Trophoblast cell (in vitro differentiated cells and primary cell): ENCODE data around the gene TMBIM4.

Source experiments
- DNase-seq, 2 donors: peaks; one replicate each; pipeline ENCODE4 v3.0.0-alpha.2; 2016
- H2AFZ ChIP-seq: 2 replicates; pipeline ENCODE4 v1.6.1; 2013; ENCODE audit warnings: low read length, moderate library complexity, mild to moderate bottlenecking; ENCODE audit not compliant: insufficient read depth, poor library complexity
- H2AK5ac ChIP-seq: 2 replicates; pipeline ENCODE4 v1.6.1; 2013; ENCODE audit warnings: mild to moderate bottlenecking, low read length
- H2BK120ac ChIP-seq: 2 replicates; pipeline ENCODE4 v1.6.1; 2013; ENCODE audit warnings: low read length, mild to moderate bottlenecking, moderate library complexity; ENCODE audit not compliant: insufficient read depth, poor library complexity
- H2BK12ac ChIP-seq: 2 replicates; pipeline ENCODE4 v1.6.1; 2013; ENCODE audit warnings: mild to moderate bottlenecking, low read length, moderate library complexity
- H2BK5ac ChIP-seq: 2 replicates; pipeline ENCODE4 v1.6.1; 2013; ENCODE audit warnings: low read length, low read depth, moderate library complexity, mild to moderate bottlenecking; ENCODE audit not compliant: poor library complexity
- H3K14ac ChIP-seq: 2 replicates; pipeline ENCODE4 v1.6.1; 2013; ENCODE audit warnings: mild to moderate bottlenecking, low read length
- H3K18ac ChIP-seq: 2 replicates; pipeline ENCODE4 v1.6.1; 2013; ENCODE audit warnings: mild to moderate bottlenecking, low read length
- H3K23ac ChIP-seq: 2 replicates; pipeline ENCODE4 v1.6.1; 2013; ENCODE audit warnings: low read length
- H3K27ac ChIP-seq: 2 replicates; pipeline ENCODE4 v1.5.1; 2013; ENCODE audit warnings: low read depth, mild to moderate bottlenecking, inconsistent platforms, low read length, moderate library complexity
- H3K27me3 ChIP-seq: 2 replicates; pipeline ENCODE4 v1.6.1; 2013; ENCODE audit warnings: inconsistent platforms, mild to moderate bottlenecking, low read length, moderate library complexity; ENCODE audit not compliant: insufficient read depth
- H3K36me3 ChIP-seq, 2 experiments: 1 replicate in 1 of 2; 2 replicates in 1 of 2; pipeline ENCODE4 v1.6.1; 2013; ENCODE audit warnings: low read length in 2 of 2, mild to moderate bottlenecking in 2 of 2, moderate library complexity in 1 of 2; ENCODE audit not compliant: insufficient read depth in 2 of 2, control insufficient read depth in 1 of 2
- H3K4ac ChIP-seq: 2 replicates; pipeline ENCODE4 v1.6.1; 2013; ENCODE audit warnings: low read depth, mild to moderate bottlenecking, low read length, moderate library complexity
- H3K4me1 ChIP-seq, 2 experiments: 1 replicate in 1 of 2; 2 replicates in 1 of 2; pipeline ENCODE4 v1.6.1; 2013; ENCODE audit warnings: low read length in 2 of 2, mild to moderate bottlenecking in 2 of 2, moderate library complexity in 1 of 2; ENCODE audit not compliant: insufficient read depth in 2 of 2, control insufficient read depth in 1 of 2
- H3K4me2 ChIP-seq: 2 replicates; pipeline ENCODE4 v1.6.1; 2013; ENCODE audit warnings: inconsistent platforms, mild to moderate bottlenecking, low read length, moderate library complexity
- H3K4me3 ChIP-seq: 2 replicates; pipeline ENCODE4 v1.5.1; 2013; ENCODE audit warnings: mild to moderate bottlenecking, low read depth, low read length, inconsistent platforms
- H3K79me1 ChIP-seq: one replicate; pipeline ENCODE4 v1.6.1; 2013; ENCODE audit warnings: low read length
- H3K79me2 ChIP-seq: 2 replicates; pipeline ENCODE4 v1.6.1; 2013; ENCODE audit warnings: low read length, mild to moderate bottlenecking; ENCODE audit not compliant: control insufficient read depth, insufficient read depth, poor library complexity
- H3K9ac ChIP-seq: 2 replicates; pipeline ENCODE4 v1.6.1; 2013; ENCODE audit warnings: mild to moderate bottlenecking, low read length
- H3K9me3 ChIP-seq: 2 replicates; pipeline ENCODE4 v1.6.1; 2013; ENCODE audit warnings: low read depth, mild to moderate bottlenecking, control low read depth, inconsistent platforms, low read length; ENCODE audit not compliant: insufficient read depth
- H4K12ac ChIP-seq: 2 replicates; pipeline ENCODE4 v1.6.1; 2013; ENCODE audit warnings: low read depth, mild to moderate bottlenecking, low read length, moderate library complexity
- H4K8ac ChIP-seq: 2 replicates; pipeline ENCODE4 v1.6.1; 2013; ENCODE audit warnings: low read depth, mild to moderate bottlenecking, low read length, moderate library complexity
- H4K91ac ChIP-seq: one replicate; pipeline ENCODE4 v1.6.1; 2013; ENCODE audit warnings: low read depth, mild to moderate bottlenecking, low read length, moderate library complexity
- WGBS: extraction: QIAGEN DNeasy Blood & Tissue Kit; methylation state at CpG from one replicate; pipeline ENCODE4 v1.1.7; 2013; ENCODE audit warnings: missing lambda C conversion rate; ENCODE audit not compliant: insufficient read length, insufficient coverage; ENCODE audit errors: extremely low coverage; 5-methylcytosine and 5-hydroxymethylcytosine counted together

The TMBIM4 gene

GRCh38 chr12:66127650-66128049 lies 42.1 kb downstream of the TMBIM4 start:
- H2AK5ac ChIP-seq, result no peak overlapping the region
- peaks cover 7% of the 10 kb centered on the region for H3K79me2 ChIP-seq
- no peaks in the 10 kb centered on the region for H3K9me3 ChIP-seq
- peaks cover 8% of the 10 kb centered on the region for H3K79me1 ChIP-seq
- H4K91ac ChIP-seq, result no peak overlapping the region
- H3K4me2 ChIP-seq, result no peak overlapping the region
- H3K27me3 ChIP-seq, result no peaks in the 10 kb centered on the region
- H3K4me1 ChIP-seq, result peaks cover 0 to 3% of the 10 kb centered on the region in 2 experiments
- WGBS, result no CpG with 5 or more reads among the region's 1 CpG
- H2BK5ac ChIP-seq, result no peak overlapping the region
- no peak overlapping the region for H3K4ac ChIP-seq
- H3K18ac ChIP-seq, result no peak overlapping the region
- no peak overlapping the region for H3K23ac ChIP-seq
- no peak overlapping the region for H3K14ac ChIP-seq
- H2BK120ac ChIP-seq, result no peak overlapping the region
- no peak overlapping the region for H4K8ac ChIP-seq
- H2AFZ ChIP-seq, result no peak overlapping the region
- no peak for DNase-seq
- peaks cover 9 to 14% of the 10 kb centered on the region in 2 experiments for H3K36me3 ChIP-seq
- no peak overlapping the region for H4K12ac ChIP-seq
- no peak overlapping the region for H3K4me3 ChIP-seq
- H3K27ac ChIP-seq, result no peak overlapping the region
- H3K9ac ChIP-seq, result no peak overlapping the region
- no peak overlapping the region for H2BK12ac ChIP-seq

GRCh38 chr12:66120477-66120876 lies 49.3 kb downstream of the TMBIM4 start:
- Histone ChIP-seq H3K18ac (no peak overlapping the region), H3K79me2 (no peaks in the 10 kb centered on the region), H4K8ac (no peak overlapping the region), H3K4ac (no peak overlapping the region), H3K36me3 (peaks cover 8 to 9% of the 10 kb centered on the region in 2 experiments), H2AFZ (no peak overlapping the region), H4K12ac (no peak overlapping the region), H3K4me1 (no peaks in the 10 kb centered on the region), H3K27me3 (no peaks in the 10 kb centered on the region), H3K9ac (no peak overlapping the region), H3K79me1 (no peaks in the 10 kb centered on the region), H2AK5ac (no peak overlapping the region), H3K14ac (no peak overlapping the region), H2BK120ac (no peak overlapping the region), H4K91ac (no peak overlapping the region), H3K4me3 (no peak overlapping the region), H3K23ac (no peak overlapping the region), H2BK12ac (no peak overlapping the region), H3K9me3 (no peaks in the 10 kb centered on the region), H3K27ac (no peak overlapping the region), H3K4me2 (no peak overlapping the region), H2BK5ac (no peak overlapping the region)
- WGBS, result no CpG with 5 or more reads among the region's 1 CpG
- DNase-seq, result no peak

- DNase-seq, result no peak
- H3K79me1 ChIP-seq, result no peaks in the 10 kb centered on the region
Observed at GRCh38 chr12:66119870-66120241, 49.9 kb downstream of the TMBIM4 start.

GRCh38 chr12:66119229-66119869 lies 50.4 kb downstream of the TMBIM4 start:
- WGBS, result no CpG with 5 or more reads among the region's 2 CpGs
- H4K12ac ChIP-seq, result no peak overlapping the region
- no peak for DNase-seq

More at GRCh38 chr12:66119870-66120241, 49.9 kb downstream of the TMBIM4 start:
- no peak overlapping the region for H3K18ac ChIP-seq
- H3K4me1 ChIP-seq, result no peaks in the 10 kb centered on the region
- H3K4me3 ChIP-seq, result no peak overlapping the region
- no peak overlapping the region for H3K9ac ChIP-seq
- no peak overlapping the region for H4K8ac ChIP-seq
- no peak overlapping the region for H4K12ac ChIP-seq
- no peak overlapping the region for H3K14ac ChIP-seq
- H3K27ac ChIP-seq, result no peak overlapping the region
- no peak overlapping the region for H3K4me2 ChIP-seq
- H3K9me3 ChIP-seq, result no peaks in the 10 kb centered on the region
- no peaks in the 10 kb centered on the region for H3K79me2 ChIP-seq
- peaks cover 7 to 9% of the 10 kb centered on the region in 2 experiments for H3K36me3 ChIP-seq
- H3K27me3 ChIP-seq, result no peaks in the 10 kb centered on the region
- no peak overlapping the region for H2AFZ ChIP-seq
- H2BK12ac ChIP-seq, result no peak overlapping the region
- H2BK5ac ChIP-seq, result no peak overlapping the region
- H2AK5ac ChIP-seq, result no peak overlapping the region
- no peak overlapping the region for H2BK120ac ChIP-seq
- no peak overlapping the region for H4K91ac ChIP-seq
- H3K4ac ChIP-seq, result no peak overlapping the region
- no CpG with 5 or more reads among the region's 1 CpG for WGBS
- no peak overlapping the region for H3K23ac ChIP-seq

More at GRCh38 chr12:66119229-66119869, 50.4 kb downstream of the TMBIM4 start:
- H2BK120ac ChIP-seq, result no peak overlapping the region
- no peak overlapping the region for H3K23ac ChIP-seq
- H3K27ac ChIP-seq, result no peak overlapping the region
- H3K4ac ChIP-seq, result no peak overlapping the region
- no peaks in the 10 kb centered on the region for H3K9me3 ChIP-seq
- H2BK5ac ChIP-seq, result no peak overlapping the region
- no peak overlapping the region for H3K9ac ChIP-seq
- no peak overlapping the region for H2AK5ac ChIP-seq
- no peaks in the 10 kb centered on the region for H3K79me2 ChIP-seq
- peaks cover 4 to 6% of the 10 kb centered on the region in 2 experiments for H3K36me3 ChIP-seq
- no peak overlapping the region for H4K8ac ChIP-seq
- H2BK12ac ChIP-seq, result no peak overlapping the region
- no peaks in the 10 kb centered on the region for H3K27me3 ChIP-seq
- H3K14ac ChIP-seq, result no peak overlapping the region
- H3K18ac ChIP-seq, result no peak overlapping the region
- no peak overlapping the region for H4K91ac ChIP-seq
- H3K4me2 ChIP-seq, result no peak overlapping the region
- H3K79me1 ChIP-seq, result no peaks in the 10 kb centered on the region
- H3K4me3 ChIP-seq, result no peak overlapping the region
- H2AFZ ChIP-seq, result no peak overlapping the region
- H3K4me1 ChIP-seq, result no peaks in the 10 kb centered on the region
